Measurements from ENCODE around the gene IL22RA1.

Gene IL22RA1

GRCh38 chr1:24110642-24111261 is 32.2 kb downstream of the IL22RA1 start:
- Histone ChIP-seq H3K27ac (no peak overlapping the region), H3K36me3 (replicated peaks) (no peaks in the 10 kb centered on the region), H3K27me3 (replicated peaks) (no peaks in the 10 kb centered on the region), H3K4me3 (ENCODE audit: low read depth, low read length) (no peak overlapping the region)
- DNase-seq, result no peak
- TF ChIP-seq CTCF (IDR thresholded peaks at IDR 0.05; ENCODE audit: low read depth, low read length, missing control alignments), result no peak
- in situ Hi-C loops (cut with HindIII; ENCODE audit: low pct_ligation_motif_present, low sequenced_read_pairs), result no loop called here

- H3K27me3 ChIP-seq (replicated peaks), result no peaks in the 10 kb centered on the region
- TF ChIP-seq CTCF (IDR thresholded peaks at IDR 0.05; ENCODE audit: low read depth, low read length, missing control alignments), result no peak
- no peak overlapping the region for H3K27ac ChIP-seq
- H3K4me3 ChIP-seq (ENCODE audit: low read depth, low read length), result no peak overlapping the region
- DNase-seq, result no peak
- in situ Hi-C loops (cut with HindIII; ENCODE audit: low pct_ligation_motif_present, low sequenced_read_pairs), result no loop called here
- H3K36me3 ChIP-seq (replicated peaks), result no peaks in the 10 kb centered on the region
Measured at GRCh38 chr1:24109686-24110475, 33.1 kb downstream of the IL22RA1 start.

- Histone ChIP-seq H3K4me3 (ENCODE audit: low read depth, low read length) (no peak overlapping the region), H3K27me3 (replicated peaks) (no peaks in the 10 kb centered on the region), H3K36me3 (replicated peaks) (no peaks in the 10 kb centered on the region), H3K27ac (peak overlapping the region; percentile 80)
- in situ Hi-C loops (cut with HindIII; ENCODE audit: low pct_ligation_motif_present, low sequenced_read_pairs), result no loop called here
- no peak for DNase-seq
- no peak for TF ChIP-seq CTCF (IDR thresholded peaks at IDR 0.05; ENCODE audit: low read depth, low read length, missing control alignments)
Measured at GRCh38 chr1:24109166-24109483, 33.8 kb downstream of the IL22RA1 start.

GRCh38 chr1:24108334-24109165 is 34.4 kb downstream of the IL22RA1 start:
- no peaks in the 10 kb centered on the region for H3K36me3 ChIP-seq (replicated peaks)
- TF ChIP-seq CTCF (IDR thresholded peaks at IDR 0.05; ENCODE audit: low read depth, low read length, missing control alignments), result no peak
- H3K27me3 ChIP-seq (replicated peaks), result no peaks in the 10 kb centered on the region
- in situ Hi-C loops (cut with HindIII; ENCODE audit: low pct_ligation_motif_present, low sequenced_read_pairs), result no loop called here
- no peak overlapping the region for H3K4me3 ChIP-seq (ENCODE audit: low read depth, low read length)
- H3K27ac ChIP-seq, result peak overlapping the region; percentile 80
- DNase-seq, result peak; percentile 89

- DNase-seq, result peak; percentile 71
- H3K36me3 ChIP-seq (replicated peaks), result no peaks in the 10 kb centered on the region
- in situ Hi-C loops (cut with HindIII; ENCODE audit: low pct_ligation_motif_present, low sequenced_read_pairs), result no loop called here
- no peak for TF ChIP-seq CTCF (IDR thresholded peaks at IDR 0.05; ENCODE audit: low read depth, low read length, missing control alignments)
- H3K27me3 ChIP-seq (replicated peaks), result no peaks in the 10 kb centered on the region
- no peak overlapping the region for H3K4me3 ChIP-seq (ENCODE audit: low read depth, low read length)
- H3K27ac ChIP-seq, result peak overlapping the region; percentile 80
Measured at GRCh38 chr1:24107462-24108138, 35.3 kb downstream of the IL22RA1 start.

Data from brain microvascular endothelial cell (primary cell).